NB4 (cell line): ENCODE results near the gene PCGF3.

Experiments
- CTCF ChIP-seq: IDR thresholded peaks from one replicate; pipeline ENCODE4 v1.5.1; 2012; ENCODE audit warnings: low read depth, low read length
- MYC ChIP-seq: IDR thresholded peaks from 2 replicates; pipeline ENCODE4 v1.6.1; 2011; ENCODE audit warnings: low read depth, low read length
- POLR2A ChIP-seq: IDR thresholded peaks from 2 replicates; pipeline ENCODE4 v1.6.1; 2011; ENCODE audit warnings: mild to moderate bottlenecking; ENCODE audit not compliant: insufficient read length; ENCODE audit errors: extremely low read depth

- no peak for TF ChIP-seq POLR2A
- TF ChIP-seq CTCF = no peak
- TF ChIP-seq MYC = no peak
Measured at GRCh38 chr4:710916-711315, 5.3 kb downstream of the PCGF3 start.
